C4-2B (cell line): ENCODE results near the gene CRHBP.

ENCODE experiments used
- CTCF ChIP-seq: fragments of 450-650 bp; conservative IDR thresholded peaks from 2 replicates; pipeline ENCODE4 v1.5.1; 2017; ENCODE audit warnings: mild to moderate bottlenecking
- ZFX ChIP-seq: fragments of 450-650 bp; IDR thresholded peaks from 2 replicates; pipeline ENCODE4 v1.6.1; 2017

GRCh38 chr5:76974785-76975184 is 21.9 kb downstream of the CRHBP start:
- no peak for TF ChIP-seq CTCF
- TF ChIP-seq ZFX: no peak
